GM23338 (cell line): Measurements from ENCODE around the gene SRSF1. TPM values are rescaled to one million over a fixed set of nuclear protein-coding genes. Genes with fewer than 3 reads are reported as not detected.

Experiments used
- ATAC-seq: fragments of 200-7000 bp; cut with Tn5 transposase; 3 replicates; pipeline ENCODE4 v1.9.1; 2020
- DNase-seq: peaks from one replicate; pipeline ENCODE4 v3.0.0-alpha.2; 2015; ENCODE audit warnings: low spot score
- H2AFZ ChIP-seq: fragments of 200-600 bp; sonication (generic); 2 replicates; pipeline ENCODE4 v1.8.0; 2016; ENCODE audit warnings: antibody characterized with exemption, mild to moderate bottlenecking, moderate library complexity
- H3F3A ChIP-seq: fragments of 200-600 bp; sonication (generic); replicated peaks from 2 replicates; pipeline ENCODE4 v1.8.0; 2017; ENCODE audit warnings: antibody characterized with exemption, mixed run types, low read depth
- H3K27ac ChIP-seq: fragments of 200-600 bp; sonication (generic); 2 replicates; pipeline ENCODE4 v1.6.1; 2016; ENCODE audit warnings: low read depth
- H3K27me3 ChIP-seq: fragments of 200-600 bp; sonication (generic); 2 replicates; pipeline ENCODE4 v1.8.0; 2016; ENCODE audit warnings: mild to moderate bottlenecking, mixed run types, moderate library complexity; ENCODE audit not compliant: insufficient read depth
- H3K36me3 ChIP-seq: fragments of 200-600 bp; sonication (generic); 2 replicates; pipeline ENCODE4 v1.8.0; 2016; ENCODE audit warnings: mild to moderate bottlenecking; ENCODE audit not compliant: insufficient read depth
- H3K4me1 ChIP-seq: fragments of 200-600 bp; sonication (generic); 2 replicates; pipeline ENCODE4 v1.8.0; 2016; ENCODE audit warnings: mild to moderate bottlenecking, moderate library complexity; ENCODE audit not compliant: insufficient read depth
- H3K4me2 ChIP-seq: fragments of 200-600 bp; sonication (generic); 2 replicates; pipeline ENCODE4 v1.7.1; 2017; ENCODE audit warnings: mixed run types
- H3K4me3 ChIP-seq: fragments of 200-600 bp; sonication (generic); 2 replicates; pipeline ENCODE4 v1.6.1; 2016; ENCODE audit warnings: mixed run types
- H3K79me2 ChIP-seq: fragments of 200-600 bp; sonication (generic); replicated peaks from 2 replicates; pipeline ENCODE4 v1.8.0; 2017; ENCODE audit warnings: mild to moderate bottlenecking; ENCODE audit not compliant: insufficient read depth
- H3K9me2 ChIP-seq: fragments of 200-600 bp; sonication (generic); 2 replicates; pipeline ENCODE4 v1.8.0; 2017; ENCODE audit not compliant: insufficient read depth
- H4K20me1 ChIP-seq: fragments of 200-600 bp; sonication (generic); replicated peaks from 2 replicates; pipeline ENCODE4 v1.8.0; 2017; ENCODE audit warnings: mild to moderate bottlenecking; ENCODE audit not compliant: insufficient read depth
- H3K27ac Mint-ChIP-seq: 2 replicates; pipeline ENCODE4 v1.8.0; 2020; ENCODE audit warnings: inconsistent platforms, mild to moderate bottlenecking, moderate library complexity, mixed read lengths
- H3K27me3 Mint-ChIP-seq: 3 replicates; pipeline ENCODE4 v1.8.0; 2022; ENCODE audit warnings: low read depth, mild to moderate bottlenecking, moderate library complexity, mixed read lengths, inconsistent platforms; ENCODE audit not compliant: insufficient read depth, poor library complexity
- H3K36me3 Mint-ChIP-seq: 3 replicates; pipeline ENCODE4 v1.8.0; 2021; ENCODE audit warnings: low read depth, mild to moderate bottlenecking, inconsistent platforms, moderate library complexity, mixed read lengths
- H3K4me1 Mint-ChIP-seq: 3 replicates; pipeline ENCODE4 v1.8.0; 2020; ENCODE audit warnings: mild to moderate bottlenecking, inconsistent platforms, mixed read lengths
- H3K4me3 Mint-ChIP-seq: 3 replicates; pipeline ENCODE4 v1.8.0; 2021; ENCODE audit warnings: moderate library complexity, mild to moderate bottlenecking, inconsistent platforms, mixed read lengths
- H3K9me3 Mint-ChIP-seq: 3 replicates; pipeline ENCODE4 v1.8.0; 2020; ENCODE audit warnings: moderate library complexity, mild to moderate bottlenecking, inconsistent platforms, mixed read lengths
- CREB1 ChIP-seq: fragments of 250-450 bp; sonication (Bioruptor Pico); IDR thresholded peaks from 2 replicates; pipeline ENCODE4 v1.5.0; 2020; ENCODE audit warnings: low read depth, mild to moderate bottlenecking, moderate library complexity
- EZH2 ChIP-seq: fragments of 200-600 bp; sonication (generic); IDR thresholded peaks from one replicate; pipeline ENCODE4 v1.8.0; 2017; ENCODE audit warnings: antibody characterized with exemption, mild to moderate bottlenecking, low read depth; ENCODE audit not compliant: unreplicated experiment
- EZH2phosphoT487 ChIP-seq: fragments of 200-600 bp; sonication (generic); IDR thresholded peaks from one replicate; pipeline ENCODE4 v1.8.1; 2018; ENCODE audit warnings: antibody characterized with exemption; ENCODE audit not compliant: unreplicated experiment
- JUNB ChIP-seq: IDR thresholded peaks from one replicate; pipeline ENCODE4 v1.6.1; 2016; ENCODE audit warnings: antibody characterized with exemption; ENCODE audit not compliant: unreplicated experiment
- NANOG ChIP-seq: IDR thresholded peaks from 2 replicates; pipeline ENCODE4 v1.6.1; 2016; ENCODE audit warnings: antibody characterized with exemption, borderline replicate concordance
- POLR2AphosphoS5 ChIP-seq: IDR thresholded peaks from 2 replicates; pipeline ENCODE4 v1.6.1; 2016; ENCODE audit warnings: antibody characterized with exemption, low read depth
- STAT1 ChIP-seq: IDR thresholded peaks from one replicate; pipeline ENCODE4 v1.6.1; 2016; ENCODE audit warnings: antibody characterized with exemption; ENCODE audit not compliant: unreplicated experiment
- ZNF114 ChIP-seq: fragments of 250-450 bp; sonication (Bioruptor Pico); IDR thresholded peaks from 2 replicates; pipeline ENCODE4 v1.5.0; 2020; ENCODE audit warnings: mild to moderate bottlenecking, moderate library complexity
- ZNF331 ChIP-seq: fragments of 250-450 bp; sonication (Bioruptor Pico); IDR thresholded peaks from 2 replicates; pipeline ENCODE4 v1.5.0; 2020; ENCODE audit warnings: low read depth, mild to moderate bottlenecking, moderate library complexity
- polyA plus RNA-seq: library from polyadenylated mRNA; unstranded; fragments of >200 nt; fragmentation: Nextera tagmentation; extraction: Ambion mirVana; gene quantifications from 2 replicates; pipeline ENCODE4 v1.2.1, GENCODE V29; 2016
- total RNA-seq: library from RNA; depleted of rRNA; stranded (reverse); fragments of >200 nt; shearing (Covaris generic); gene quantifications from 2 replicates; pipeline ENCODE4 v1.2.3, GENCODE V29; 2014
- TF ChIP-seq, protein P1 (sequence below): IDR thresholded peaks from one replicate; pipeline ENCODE4 v1.6.1; 2018; ENCODE audit warnings: antibody characterized with exemption; ENCODE audit not compliant: unreplicated experiment
- TF ChIP-seq, protein P2 (sequence below), 2 experiments: fragments of 200-600 bp in 1 of 2; sonication (generic) in 1 of 2; conservative IDR thresholded peaks; 2 replicates each; pipeline versions ENCODE4 v1.5.1 to v1.6.1; 2016 to 2017; ENCODE audit warnings: antibody characterized with exemption in 2 of 2, low read depth in 2 of 2, mild to moderate bottlenecking in 2 of 2, moderate library complexity in 1 of 2
- TF ChIP-seq, protein P3 (sequence below): IDR thresholded peaks from 2 replicates; pipeline ENCODE4 v1.6.1; 2016; ENCODE audit warnings: antibody characterized with exemption

SRSF1 gene
- total and polyA plus RNA-seq, 2 experiments from 2014 or later, result 413 to 584 TPM

DNA sequence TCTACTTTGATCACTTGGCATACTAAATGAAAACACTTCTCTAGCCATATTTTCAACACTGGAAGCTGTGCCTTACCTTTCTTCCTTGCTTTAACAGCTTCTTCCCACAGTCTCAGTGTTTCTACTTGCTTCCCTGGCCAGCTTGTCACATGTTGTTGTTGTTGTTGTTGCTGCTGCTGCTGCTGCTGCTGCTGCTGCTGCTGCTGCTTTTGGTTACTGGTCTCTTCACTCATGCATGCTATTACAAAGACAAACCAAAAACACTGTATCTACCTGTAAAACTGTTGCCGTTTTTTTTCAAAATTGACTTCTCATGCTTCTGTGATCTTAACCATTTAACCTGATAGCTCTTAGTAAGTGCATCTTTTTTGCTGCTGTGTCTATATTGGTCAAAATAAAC, 28.0 kb downstream of the SRSF1 start:
- Histone ChIP-seq H3K27ac (no peak overlapping the region), H3K36me3 (peaks cover 48% of the 10 kb centered on the region; the same call in 1 of the 2 replicates), H3F3A (0 out of 2 replicates have a peak, but pooled peaks cover 6% of the 10 kb centered on the region), H3K4me1 (no peaks in the 10 kb centered on the region), H3K79me2 (peaks cover 42% of the 10 kb centered on the region), H3K4me2 (no peak overlapping the region), H4K20me1 (peaks cover 29% of the 10 kb centered on the region), H3K27me3 (no peaks in the 10 kb centered on the region), H3K9me2 (no peaks in the 10 kb centered on the region), H3K4me3 (no peak overlapping the region), H2AFZ (no peak overlapping the region)
- DNase-seq (no peak), ATAC-seq (no peak)
- Mint-ChIP-seq H3K4me3 (no peak overlapping the region), H3K27ac (no peak overlapping the region), H3K36me3 (peaks cover 69% of the 10 kb centered on the region), H3K4me1 (peaks cover 8% of the 10 kb centered on the region; the same call in 2 of the 3 replicates), H3K27me3 (peaks cover 6% of the 10 kb centered on the region), H3K9me3 (no peaks in the 10 kb centered on the region)
- TF ChIP-seq, protein P1, sequence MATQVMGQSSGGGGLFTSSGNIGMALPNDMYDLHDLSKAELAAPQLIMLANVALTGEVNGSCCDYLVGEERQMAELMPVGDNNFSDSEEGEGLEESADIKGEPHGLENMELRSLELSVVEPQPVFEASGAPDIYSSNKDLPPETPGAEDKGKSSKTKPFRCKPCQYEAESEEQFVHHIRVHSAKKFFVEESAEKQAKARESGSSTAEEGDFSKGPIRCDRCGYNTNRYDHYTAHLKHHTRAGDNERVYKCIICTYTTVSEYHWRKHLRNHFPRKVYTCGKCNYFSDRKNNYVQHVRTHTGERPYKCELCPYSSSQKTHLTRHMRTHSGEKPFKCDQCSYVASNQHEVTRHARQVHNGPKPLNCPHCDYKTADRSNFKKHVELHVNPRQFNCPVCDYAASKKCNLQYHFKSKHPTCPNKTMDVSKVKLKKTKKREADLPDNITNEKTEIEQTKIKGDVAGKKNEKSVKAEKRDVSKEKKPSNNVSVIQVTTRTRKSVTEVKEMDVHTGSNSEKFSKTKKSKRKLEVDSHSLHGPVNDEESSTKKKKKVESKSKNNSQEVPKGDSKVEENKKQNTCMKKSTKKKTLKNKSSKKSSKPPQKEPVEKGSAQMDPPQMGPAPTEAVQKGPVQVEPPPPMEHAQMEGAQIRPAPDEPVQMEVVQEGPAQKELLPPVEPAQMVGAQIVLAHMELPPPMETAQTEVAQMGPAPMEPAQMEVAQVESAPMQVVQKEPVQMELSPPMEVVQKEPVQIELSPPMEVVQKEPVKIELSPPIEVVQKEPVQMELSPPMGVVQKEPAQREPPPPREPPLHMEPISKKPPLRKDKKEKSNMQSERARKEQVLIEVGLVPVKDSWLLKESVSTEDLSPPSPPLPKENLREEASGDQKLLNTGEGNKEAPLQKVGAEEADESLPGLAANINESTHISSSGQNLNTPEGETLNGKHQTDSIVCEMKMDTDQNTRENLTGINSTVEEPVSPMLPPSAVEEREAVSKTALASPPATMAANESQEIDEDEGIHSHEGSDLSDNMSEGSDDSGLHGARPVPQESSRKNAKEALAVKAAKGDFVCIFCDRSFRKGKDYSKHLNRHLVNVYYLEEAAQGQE, result no peak
- TF ChIP-seq ZNF331 (CRISPR knock-in tag) (no peak), POLR2AphosphoS5 (no peak)
- TF ChIP-seq, protein P2, sequence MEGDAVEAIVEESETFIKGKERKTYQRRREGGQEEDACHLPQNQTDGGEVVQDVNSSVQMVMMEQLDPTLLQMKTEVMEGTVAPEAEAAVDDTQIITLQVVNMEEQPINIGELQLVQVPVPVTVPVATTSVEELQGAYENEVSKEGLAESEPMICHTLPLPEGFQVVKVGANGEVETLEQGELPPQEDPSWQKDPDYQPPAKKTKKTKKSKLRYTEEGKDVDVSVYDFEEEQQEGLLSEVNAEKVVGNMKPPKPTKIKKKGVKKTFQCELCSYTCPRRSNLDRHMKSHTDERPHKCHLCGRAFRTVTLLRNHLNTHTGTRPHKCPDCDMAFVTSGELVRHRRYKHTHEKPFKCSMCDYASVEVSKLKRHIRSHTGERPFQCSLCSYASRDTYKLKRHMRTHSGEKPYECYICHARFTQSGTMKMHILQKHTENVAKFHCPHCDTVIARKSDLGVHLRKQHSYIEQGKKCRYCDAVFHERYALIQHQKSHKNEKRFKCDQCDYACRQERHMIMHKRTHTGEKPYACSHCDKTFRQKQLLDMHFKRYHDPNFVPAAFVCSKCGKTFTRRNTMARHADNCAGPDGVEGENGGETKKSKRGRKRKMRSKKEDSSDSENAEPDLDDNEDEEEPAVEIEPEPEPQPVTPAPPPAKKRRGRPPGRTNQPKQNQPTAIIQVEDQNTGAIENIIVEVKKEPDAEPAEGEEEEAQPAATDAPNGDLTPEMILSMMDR (conservative IDR thresholded peaks at IDR 0.05; ENCODE audit: low read depth in 2 of 2), result no peak

DNA sequence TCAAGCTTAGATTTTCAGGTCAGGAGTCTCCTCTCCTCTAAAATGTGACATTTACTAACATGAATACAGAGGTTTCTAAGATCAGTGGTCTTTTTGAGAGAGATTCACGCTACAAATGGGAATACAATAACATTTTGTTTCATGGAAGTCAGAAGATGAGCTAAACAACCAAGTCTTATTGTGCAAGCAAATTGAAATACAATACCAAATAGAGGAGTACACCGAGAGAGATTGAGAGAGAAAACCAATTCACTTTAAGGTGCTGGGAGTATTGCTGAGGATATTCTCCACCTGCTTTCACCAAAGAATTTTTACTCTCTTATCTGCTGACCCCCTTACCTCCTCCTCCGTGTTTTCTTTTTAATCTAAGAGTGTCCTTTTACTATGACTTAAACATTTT, 30.5 kb downstream of the SRSF1 start:
- ATAC-seq, result no peak
- H3K4me3 ChIP-seq, result no peak overlapping the region
- H3K9me3 Mint-ChIP-seq, result no peaks in the 10 kb centered on the region
- H3K4me2 ChIP-seq, result no peak overlapping the region
- peaks cover 48% of the 10 kb centered on the region; the same call in 1 of the 2 replicates for H3K36me3 ChIP-seq
- no peak overlapping the region for H3K4me3 Mint-ChIP-seq
- H4K20me1 ChIP-seq, result peaks cover 24% of the 10 kb centered on the region
- no peak overlapping the region for H3K27ac ChIP-seq
- H3K4me1 Mint-ChIP-seq, result no peaks in the 10 kb centered on the region
- H3K4me1 ChIP-seq, result no peaks in the 10 kb centered on the region
- H3K27me3 ChIP-seq, result no peaks in the 10 kb centered on the region
- peaks cover 63% of the 10 kb centered on the region for H3K36me3 Mint-ChIP-seq
- 0 out of 2 replicates have a peak, but pooled peaks cover 6% of the 10 kb centered on the region for H3F3A ChIP-seq
- H3K79me2 ChIP-seq, result peaks cover 19% of the 10 kb centered on the region
- DNase-seq, result no peak
- no peak overlapping the region for H3K27ac Mint-ChIP-seq
- no peak overlapping the region for H2AFZ ChIP-seq
- H3K27me3 Mint-ChIP-seq, result peaks cover 3% of the 10 kb centered on the region
- no peaks in the 10 kb centered on the region for H3K9me2 ChIP-seq
- TF ChIP-seq CREB1 (CRISPR knock-in tag) (no peak), POLR2AphosphoS5 (no peak), STAT1 (no peak), NANOG (no peak), EZH2 (no peak), JUNB (no peak), ZNF331 (CRISPR knock-in tag) (no peak), ZNF114 (no peak), EZH2phosphoT487 (no peak)
- TF ChIP-seq, protein P2 (conservative IDR thresholded peaks at IDR 0.05; ENCODE audit: low read depth in 2 of 2), result no peak
- TF ChIP-seq, protein P3, sequence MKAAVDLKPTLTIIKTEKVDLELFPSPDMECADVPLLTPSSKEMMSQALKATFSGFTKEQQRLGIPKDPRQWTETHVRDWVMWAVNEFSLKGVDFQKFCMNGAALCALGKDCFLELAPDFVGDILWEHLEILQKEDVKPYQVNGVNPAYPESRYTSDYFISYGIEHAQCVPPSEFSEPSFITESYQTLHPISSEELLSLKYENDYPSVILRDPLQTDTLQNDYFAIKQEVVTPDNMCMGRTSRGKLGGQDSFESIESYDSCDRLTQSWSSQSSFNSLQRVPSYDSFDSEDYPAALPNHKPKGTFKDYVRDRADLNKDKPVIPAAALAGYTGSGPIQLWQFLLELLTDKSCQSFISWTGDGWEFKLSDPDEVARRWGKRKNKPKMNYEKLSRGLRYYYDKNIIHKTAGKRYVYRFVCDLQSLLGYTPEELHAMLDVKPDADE, result no peak
- TF ChIP-seq, protein P1, result no peak
